GM13977 (cell line): ENCODE results near the gene SLC1A2.

ENCODE experiments used
- DNase-seq: peaks from one replicate; pipeline ENCODE4 v3.0.0; 2012; ENCODE audit warnings: low spot score
- in situ Hi-C: fragments of 300-500 bp; cut with MboI; formaldehyde crosslinking; loops from one replicate; pipeline ENCODE4 v1.12.0; 2022; ENCODE audit warnings: low sequenced_read_pairs, low pct_unique_long_range_greater_than_20kb, mixed read lengths, inconsistent platforms; ENCODE audit not compliant: unreplicated experiment
- TF ChIP-seq, protein P1 (sequence below): IDR thresholded peaks from 2 replicates; pipeline ENCODE4 v1.5.1; 2012; ENCODE audit warnings: mild to moderate bottlenecking, control low read depth; ENCODE audit not compliant: insufficient read depth; ENCODE audit errors: extremely low read depth, missing control alignments

The SLC1A2 gene

GRCh38 chr11:35303596-35304385 lies 115.6 kb downstream of the SLC1A2 start:
- TF ChIP-seq, protein P1, sequence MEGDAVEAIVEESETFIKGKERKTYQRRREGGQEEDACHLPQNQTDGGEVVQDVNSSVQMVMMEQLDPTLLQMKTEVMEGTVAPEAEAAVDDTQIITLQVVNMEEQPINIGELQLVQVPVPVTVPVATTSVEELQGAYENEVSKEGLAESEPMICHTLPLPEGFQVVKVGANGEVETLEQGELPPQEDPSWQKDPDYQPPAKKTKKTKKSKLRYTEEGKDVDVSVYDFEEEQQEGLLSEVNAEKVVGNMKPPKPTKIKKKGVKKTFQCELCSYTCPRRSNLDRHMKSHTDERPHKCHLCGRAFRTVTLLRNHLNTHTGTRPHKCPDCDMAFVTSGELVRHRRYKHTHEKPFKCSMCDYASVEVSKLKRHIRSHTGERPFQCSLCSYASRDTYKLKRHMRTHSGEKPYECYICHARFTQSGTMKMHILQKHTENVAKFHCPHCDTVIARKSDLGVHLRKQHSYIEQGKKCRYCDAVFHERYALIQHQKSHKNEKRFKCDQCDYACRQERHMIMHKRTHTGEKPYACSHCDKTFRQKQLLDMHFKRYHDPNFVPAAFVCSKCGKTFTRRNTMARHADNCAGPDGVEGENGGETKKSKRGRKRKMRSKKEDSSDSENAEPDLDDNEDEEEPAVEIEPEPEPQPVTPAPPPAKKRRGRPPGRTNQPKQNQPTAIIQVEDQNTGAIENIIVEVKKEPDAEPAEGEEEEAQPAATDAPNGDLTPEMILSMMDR = no peak
- no peak for DNase-seq
- in situ Hi-C loops = no loop called here

GRCh38 chr11:35302398-35302797 lies 117.0 kb downstream of the SLC1A2 start:
- TF ChIP-seq, protein P1 = no peak
- no peak for DNase-seq
- in situ Hi-C loops = no loop called here

GRCh38 chr11:35298369-35298768 lies 121.0 kb downstream of the SLC1A2 start:
- no peak for DNase-seq
- TF ChIP-seq, protein P1 = no peak
- in situ Hi-C loops = no loop called here

GRCh38 chr11:35295751-35296150 lies 123.6 kb downstream of the SLC1A2 start:
- DNase-seq = no peak
- in situ Hi-C loops = no loop called here
- TF ChIP-seq, protein P1 = no peak

DNA sequence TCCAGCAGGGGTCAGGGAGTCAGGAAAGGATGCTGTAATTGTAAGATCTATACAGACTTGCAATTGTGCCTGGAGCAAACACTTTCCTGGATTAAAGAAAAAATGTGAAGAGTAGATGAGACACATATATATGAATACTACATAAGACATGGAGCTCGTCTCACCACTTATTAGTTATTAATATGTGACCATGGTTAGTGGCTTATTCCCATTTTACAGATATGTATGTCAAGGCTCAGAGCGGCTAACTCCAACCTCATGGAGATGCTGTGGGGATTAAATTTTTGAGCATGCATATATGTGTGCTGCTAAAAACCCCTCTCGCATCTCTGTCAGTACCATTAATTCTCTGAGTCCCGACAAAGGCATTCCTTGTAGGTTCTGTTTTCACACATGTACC lies 125.7 kb downstream of the SLC1A2 start:
- DNase-seq = no peak
- in situ Hi-C loops = no loop called here
- TF ChIP-seq, protein P1 = no peak

DNA sequence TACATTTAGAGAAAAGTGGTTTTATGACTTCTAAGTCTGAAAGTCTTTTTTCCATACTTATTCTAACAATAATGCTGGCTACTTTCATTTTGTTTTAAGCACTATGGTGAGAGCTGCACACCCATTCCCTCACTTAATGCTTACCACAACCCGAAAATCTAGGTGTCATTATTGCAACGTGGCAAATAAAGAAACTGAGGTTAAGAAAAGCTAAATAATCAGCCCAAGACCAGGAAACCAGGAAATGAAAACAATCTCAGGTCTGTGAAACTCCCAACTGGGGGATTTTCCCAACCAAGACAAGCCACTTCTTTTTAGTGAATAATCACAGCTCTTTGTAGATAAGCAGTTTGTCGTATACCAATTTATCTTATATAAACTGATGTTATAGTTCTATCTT lies 126.3 kb downstream of the SLC1A2 start:
- TF ChIP-seq, protein P1 = no peak
- DNase-seq = no peak
- in situ Hi-C loops = no loop called here
